HEK293 (cell line): Measurements from ENCODE around the gene CD300LF.
A peak's percentile ranks its signal among the peaks of the same experiment; 100 is the strongest.

ENCODE experiments used
- CTCF ChIA-PET: fragments of 350-600 bp; formaldehyde crosslinking; extraction: SDS; loops from one replicate; lab custom pipeline; 2021; ENCODE audit warnings: antibody characterized with exemption; lab: Yijun Ruan, JAX
- POLR2A ChIA-PET: fragments of 300-600 bp; formaldehyde crosslinking; extraction: SDS; loops from one replicate; lab custom pipeline; 2020; ENCODE audit warnings: antibody characterized with exemption, inconsistent platforms; lab: Yijun Ruan, JAX
- H3K27ac ChIP-seq: fragments of 200-500 bp; sonication (Bioruptor generic); 2 replicates; pipeline ENCODE4 v1.5.1; 2014; ENCODE audit warnings: low read depth, low read length, control low read depth, inconsistent platforms; ENCODE audit errors: extremely low read depth
- H3K36me3 ChIP-seq, 2 experiments: fragments of 200-500 bp in 1 of 2; sonication (Bioruptor generic) in 1 of 2; 1 replicate in 1 of 2; 2 replicates in 1 of 2; pipeline ENCODE4 v1.5.1; 2014 to 2017; ENCODE audit warnings: inconsistent platforms in 2 of 2, low read length in 2 of 2; ENCODE audit not compliant: control insufficient read depth in 2 of 2, insufficient read depth in 1 of 2
- H3K4me1 ChIP-seq: fragments of 200-500 bp; sonication (Bioruptor generic); 2 replicates; pipeline ENCODE4 v1.5.1; 2014; ENCODE audit warnings: mild to moderate bottlenecking, low read length, inconsistent platforms; ENCODE audit not compliant: control insufficient read depth, insufficient read depth
- H3K4me3 ChIP-seq: 2 replicates; pipeline ENCODE4 v1.5.1; 2011; ENCODE audit warnings: low read depth, mild to moderate bottlenecking, control low read depth, low read length, moderate library complexity
- H3K9me3 ChIP-seq: fragments of 200-500 bp; sonication (Bioruptor generic); 2 replicates; pipeline ENCODE4 v1.5.1; 2014; ENCODE audit warnings: low read depth, low read length, inconsistent platforms; ENCODE audit not compliant: control insufficient read depth, insufficient read depth
- AEBP2 ChIP-seq: fragments of 450-650 bp; formaldehyde crosslinking; IDR thresholded peaks from 2 replicates; pipeline ENCODE4 v1.5.1; 2016; ENCODE audit warnings: missing biosample characterization, missing genetic modification characterization, borderline replicate concordance
- ATF2 ChIP-seq: fragments of 450-650 bp; formaldehyde crosslinking; IDR thresholded peaks from 2 replicates; pipeline ENCODE4 v1.5.1; 2016; ENCODE audit warnings: missing biosample characterization, missing genetic modification characterization, low read depth
- GLIS1 ChIP-seq: fragments of 450-650 bp; formaldehyde crosslinking; IDR thresholded peaks from 2 replicates; pipeline ENCODE4 v1.5.1; 2016; ENCODE audit warnings: missing biosample characterization, missing genetic modification characterization
- IKZF3 ChIP-seq: fragments of 450-650 bp; IDR thresholded peaks from 2 replicates; pipeline ENCODE4 v1.5.0; 2018; ENCODE audit warnings: missing biosample characterization, mild to moderate bottlenecking, missing genetic modification characterization, moderate library complexity
- YY2 ChIP-seq: fragments of 450-650 bp; formaldehyde crosslinking; IDR thresholded peaks from 2 replicates; pipeline ENCODE4 v1.5.1; 2016; ENCODE audit warnings: missing biosample characterization, missing genetic modification characterization
- ZBTB20 ChIP-seq: fragments of 450-650 bp; formaldehyde crosslinking; IDR thresholded peaks from 2 replicates; pipeline ENCODE4 v1.5.1; 2016; ENCODE audit warnings: missing biosample characterization, missing genetic modification characterization
- ZIC2 ChIP-seq: fragments of 450-650 bp; formaldehyde crosslinking; IDR thresholded peaks from 2 replicates; pipeline ENCODE4 v1.5.1; 2016; ENCODE audit warnings: missing biosample characterization, missing genetic modification characterization
- ZNF146 ChIP-seq: fragments of 450-650 bp; formaldehyde crosslinking; IDR thresholded peaks from 2 replicates; pipeline ENCODE4 v1.5.1; 2016; ENCODE audit warnings: missing biosample characterization, missing genetic modification characterization
- ZNF169 ChIP-seq: fragments of 450-650 bp; formaldehyde crosslinking; IDR thresholded peaks from 2 replicates; pipeline ENCODE4 v1.5.1; 2016; ENCODE audit warnings: missing biosample characterization, missing genetic modification characterization
- ZNF18 ChIP-seq: fragments of 450-650 bp; formaldehyde crosslinking; IDR thresholded peaks from 2 replicates; pipeline ENCODE4 v1.5.1; 2016; ENCODE audit warnings: missing biosample characterization, missing genetic modification characterization
- ZNF184 ChIP-seq: fragments of 450-650 bp; IDR thresholded peaks from 2 replicates; pipeline ENCODE4 v1.5.1; 2018; ENCODE audit warnings: missing biosample characterization, mild to moderate bottlenecking, missing genetic modification characterization
- ZNF248 ChIP-seq: fragments of 450-650 bp; formaldehyde crosslinking; IDR thresholded peaks from 2 replicates; pipeline ENCODE4 v1.5.1; 2017; ENCODE audit warnings: missing biosample characterization, missing genetic modification characterization
- ZNF266 ChIP-seq: fragments of 450-650 bp; formaldehyde crosslinking; IDR thresholded peaks from 2 replicates; pipeline ENCODE4 v1.5.1; 2016; ENCODE audit warnings: missing biosample characterization, missing genetic modification characterization, low read depth
- ZNF274 ChIP-seq, 2 experiments: fragments of 200-500 bp in 1 of 2; fragments of 450-650 bp in 1 of 2; sonication (Bioruptor generic) in 1 of 2; formaldehyde crosslinking in 1 of 2; IDR thresholded peaks; 2 replicates each; pipeline versions ENCODE4 v1.5.1 to v1.6.1; 2014 to 2016; ENCODE audit warnings: borderline replicate concordance in 1 of 2, inconsistent platforms in 1 of 2, low read length in 1 of 2, missing biosample characterization in 1 of 2, missing genetic modification characterization in 1 of 2
- ZNF521 ChIP-seq: fragments of 450-650 bp; formaldehyde crosslinking; IDR thresholded peaks from 2 replicates; pipeline ENCODE4 v1.5.1; 2017; ENCODE audit warnings: missing biosample characterization, mild to moderate bottlenecking, missing genetic modification characterization
- ZNF530 ChIP-seq: fragments of 450-650 bp; formaldehyde crosslinking; IDR thresholded peaks from 2 replicates; pipeline ENCODE4 v1.5.1; 2016; ENCODE audit warnings: low read depth, missing biosample characterization, missing genetic modification characterization
- ZNF544 ChIP-seq: fragments of 450-650 bp; formaldehyde crosslinking; IDR thresholded peaks from 2 replicates; pipeline ENCODE4 v1.5.0; 2017; ENCODE audit warnings: missing biosample characterization, missing genetic modification characterization
- ZNF561 ChIP-seq: fragments of 450-650 bp; IDR thresholded peaks from 2 replicates; pipeline ENCODE4 v1.5.1; 2018; ENCODE audit warnings: missing biosample characterization, missing genetic modification characterization, borderline replicate concordance
- ZNF571 ChIP-seq: fragments of 450-650 bp; formaldehyde crosslinking; IDR thresholded peaks from 2 replicates; pipeline ENCODE4 v1.5.0; 2017; ENCODE audit warnings: missing biosample characterization, missing genetic modification characterization
- ZNF654 ChIP-seq: fragments of 450-650 bp; formaldehyde crosslinking; IDR thresholded peaks from 2 replicates; pipeline ENCODE4 v1.5.1; 2016; ENCODE audit warnings: low read depth, missing biosample characterization, missing genetic modification characterization
- ZNF692 ChIP-seq: fragments of 450-650 bp; formaldehyde crosslinking; IDR thresholded peaks from 2 replicates; pipeline ENCODE4 v1.5.1; 2016; ENCODE audit warnings: missing biosample characterization, missing genetic modification characterization
- ZNF768 ChIP-seq: fragments of 450-650 bp; formaldehyde crosslinking; IDR thresholded peaks from 2 replicates; pipeline ENCODE4 v1.5.1; 2018; ENCODE audit warnings: missing biosample characterization, mild to moderate bottlenecking, missing genetic modification characterization
- ZNF776 ChIP-seq: fragments of 450-650 bp; formaldehyde crosslinking; IDR thresholded peaks from 2 replicates; pipeline ENCODE4 v1.5.0; 2017; ENCODE audit warnings: missing biosample characterization, missing genetic modification characterization, borderline replicate concordance
- ZNF777 ChIP-seq: fragments of 450-650 bp; formaldehyde crosslinking; IDR thresholded peaks from 2 replicates; pipeline ENCODE4 v1.5.1; 2017; ENCODE audit warnings: missing biosample characterization, missing genetic modification characterization, borderline replicate concordance
- ZSCAN4 ChIP-seq: fragments of 450-650 bp; formaldehyde crosslinking; IDR thresholded peaks from 2 replicates; pipeline ENCODE4 v1.5.1; 2017; ENCODE audit warnings: missing biosample characterization, missing genetic modification characterization

Gene CD300LF

GRCh38 chr17:74733365-74734122 is 20.8 kb upstream of the CD300LF start:
- Histone ChIP-seq H3K9me3 (no peaks in the 10 kb centered on the region), H3K36me3 (no peaks in the 10 kb centered on the region), H3K4me1 (peaks cover 2% of the 10 kb centered on the region; the same call in 1 of the 2 replicates), H3K4me3 (no peak overlapping the region), H3K27ac (no peak overlapping the region)
- ChIA-PET CTCF (no interaction called here), POLR2A (no interaction called here)
- TF ChIP-seq ZNF654 (tag by site-specific recombination) (no peak), ZNF776 (no peak), ZNF184 (tag by site-specific recombination) (no peak), ZIC2 (tag by site-specific recombination) (peak; percentile 15; the same call in 1 of the 2 replicates), ZNF169 (no peak), ZNF248 (tag by site-specific recombination) (no peak), IKZF3 (tag by site-specific recombination) (no peak), ZNF777 (tag by site-specific recombination) (no peak), GLIS1 (tag by site-specific recombination) (no peak), ZNF18 (tag by site-specific recombination) (peak; percentile 11; the same call in 1 of the 2 replicates), ZNF274 (IDR thresholded peaks at IDR 0.05; ENCODE audit: low read length) (no peak), ZNF274 (tag by site-specific recombination; IDR thresholded peaks at IDR 0.05; ENCODE audit: borderline replicate concordance) (no peak)
- TF ChIP-seq, all 188 proteins: peak for 2

GRCh38 chr17:74732042-74732867 is 19.5 kb upstream of the CD300LF start:
- ChIA-PET POLR2A (interaction anchor here (0.6 kb wide), 1 partner anchor 11 kb away, joined by 3 read pairs; no protein-coding TSS in a partner anchor), CTCF (interaction anchor here (0.8 kb wide), 1 partner anchor 13 kb away, joined by 3 read pairs; no protein-coding TSS in a partner anchor)
- no peak for TF ChIP-seq ATF2
- TF ChIP-seq ZNF530 (tag by site-specific recombination) = no peak
- TF ChIP-seq ZNF692 (tag by site-specific recombination) = no peak
- no peak for TF ChIP-seq ZNF768 (tag by site-specific recombination)
- no peak for TF ChIP-seq ZNF571 (tag by site-specific recombination)
- no peak for TF ChIP-seq IKZF3 (tag by site-specific recombination)
- TF ChIP-seq ZNF266 = 0 out of 2 replicates have a peak, but pooled peaks have one; percentile 9
- no peak for TF ChIP-seq ZNF146 (tag by site-specific recombination)
- no peak for TF ChIP-seq ZBTB20 (tag by site-specific recombination)
- no peak for TF ChIP-seq ZNF544 (tag by site-specific recombination)
- TF ChIP-seq ZNF521 = 0 out of 2 replicates have a peak, but pooled peaks have one; percentile 80
- 0 out of 2 replicates have a peak, but pooled peaks have one; percentile 17 for TF ChIP-seq ZSCAN4 (tag by site-specific recombination)
- TF ChIP-seq AEBP2 = no peak
- TF ChIP-seq YY2 (tag by site-specific recombination) = no peak
- no peak for TF ChIP-seq ZNF561 (tag by site-specific recombination)

More at GRCh38 chr17:74732042-74732867, 19.5 kb upstream of the CD300LF start:
- no peak overlapping the region for H3K27ac ChIP-seq
- H3K4me1 ChIP-seq = peaks cover 1% of the 10 kb centered on the region; the same call in 1 of the 2 replicates
- no peaks in the 10 kb centered on the region for H3K9me3 ChIP-seq
- no peaks in the 10 kb centered on the region for H3K36me3 ChIP-seq
- no peak overlapping the region for H3K4me3 ChIP-seq
